HG02759 (cell line): ENCODE measurements around the gene PUS10.
A peak's percentile ranks its signal among the peaks of the same experiment; 100 is the strongest.
"Not testable (repeated sequence)": the region's sequence is repeated elsewhere in the genome, so short reads cannot be mapped to it uniquely, and the experiment has no call there.

Source experiments
- ATAC-seq: cut with Tn5 transposase; IDR thresholded peaks from one replicate; pipeline ENCODE4 v1.9.1; 2021; ENCODE audit warnings: mild to moderate bottlenecking, moderate library complexity; ENCODE audit not compliant: unreplicated experiment

Gene PUS10

GRCh38 chr2:61017556-61018317 lies at the start of gene PUS10, which contains the start of gene PEX13:
Gene PUS10 (minus strand): TSS chr2:61018255. CDS start chr2:61011890, 6,365 bp downstream.
Gene PEX13 (plus strand): TSS chr2:61017720. CDS start chr2:61017760, 40 bp downstream.
- ATAC-seq, result peak; percentile 84

GRCh38 chr2:61065714-61066709 lies 48.0 kb upstream of the PUS10 start, which contains the start of gene SANBR:
Gene SANBR (plus strand): TSS chr2:61065871. CDS start chr2:61070351, 4,480 bp downstream.
- peak; percentile 97 for ATAC-seq

GRCh38 chr2:61059382-61059781 lies 41.3 kb upstream of the PUS10 start:
- no peak for ATAC-seq

- ATAC-seq, result no peak
Observed at GRCh38 chr2:61057562-61057961, 39.5 kb upstream of the PUS10 start.

GRCh38 chr2:61055557-61055956 lies 37.5 kb upstream of the PUS10 start:
- ATAC-seq, result no peak

- no peak for ATAC-seq
Observed at GRCh38 chr2:61045999-61046398, 27.9 kb upstream of the PUS10 start.

GRCh38 chr2:61045226-61045625 lies 27.2 kb upstream of the PUS10 start:
- no peak for ATAC-seq

GRCh38 chr2:61044636-61045035 lies 26.6 kb upstream of the PUS10 start:
- peak; percentile 47 for ATAC-seq

GRCh38 chr2:61042807-61043206 lies 24.8 kb upstream of the PUS10 start:
- no peak for ATAC-seq

- ATAC-seq, result not testable (repeated sequence)
Observed at GRCh38 chr2:61036643-61037042, 18.6 kb upstream of the PUS10 start.

GRCh38 chr2:61034592-61034991 lies 16.5 kb upstream of the PUS10 start:
- not testable (repeated sequence) for ATAC-seq

- no peak for ATAC-seq
Observed at GRCh38 chr2:61029533-61029932, 11.5 kb upstream of the PUS10 start.

- ATAC-seq, result no peak
Observed at GRCh38 chr2:61023670-61024069, 5.6 kb upstream of the PUS10 start.

- ATAC-seq, result no peak
Observed at GRCh38 chr2:61021228-61021660, 3.2 kb upstream of the PUS10 start.

- ATAC-seq, result no peak
Observed at GRCh38 chr2:61018798-61019197, 743 bp upstream of the PUS10 start.

GRCh38 chr2:61018318-61018755 lies 282 bp upstream of the PUS10 start:
- no peak for ATAC-seq

- ATAC-seq, result peak; percentile 65
Observed at GRCh38 chr2:61017003-61017555, 976 bp downstream of the PUS10 start.

- ATAC-seq, result no peak
Observed at GRCh38 chr2:61016392-61017002, 1.6 kb downstream of the PUS10 start.

GRCh38 chr2:61015976-61016375 lies 2.1 kb downstream of the PUS10 start:
- ATAC-seq, result no peak

GRCh38 chr2:61014763-61015162 lies 3.3 kb downstream of the PUS10 start:
- ATAC-seq, result no peak

- no peak for ATAC-seq
Observed at GRCh38 chr2:61013382-61013781, 4.7 kb downstream of the PUS10 start.
